Measurements from ENCODE around the gene NPAS1.

NPAS1 gene

DNA sequence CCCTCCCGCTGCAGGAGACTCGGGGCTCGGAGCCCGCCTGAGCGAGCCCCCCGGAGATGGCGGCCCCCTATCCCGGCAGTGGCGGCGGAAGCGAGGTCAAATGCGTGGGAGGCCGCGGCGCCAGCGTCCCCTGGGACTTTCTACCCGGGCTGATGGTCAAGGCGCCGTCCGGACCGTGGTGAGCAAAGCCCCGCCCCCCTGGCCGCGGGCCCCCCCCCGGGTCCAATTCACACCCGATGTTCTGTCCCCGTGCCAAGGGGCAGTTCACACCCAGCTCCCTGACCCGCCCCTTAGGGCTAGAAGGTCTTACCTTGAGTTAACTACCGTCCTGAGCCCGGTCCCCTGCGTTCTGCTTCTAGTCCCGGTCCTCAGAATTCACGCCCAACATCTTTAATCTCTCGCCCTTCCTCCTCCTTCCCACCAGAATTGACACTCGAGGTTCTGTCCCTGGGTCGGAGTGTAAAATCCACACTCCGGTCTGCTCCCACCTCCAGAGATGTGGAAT, 1.4 kb downstream of the NPAS1 start:
- no peak for DNase-seq (ENCODE audit: low read depth)

- DNase-seq (ENCODE audit: low read depth) = peak; percentile 23
Observed at GRCh38 chr19:47021536-47022139, 2.0 kb downstream of the NPAS1 start.

GRCh38 chr19:47022140-47022536, 2.5 kb downstream of the NPAS1 start:
- DNase-seq (ENCODE audit: low read depth) = no peak

DNA sequence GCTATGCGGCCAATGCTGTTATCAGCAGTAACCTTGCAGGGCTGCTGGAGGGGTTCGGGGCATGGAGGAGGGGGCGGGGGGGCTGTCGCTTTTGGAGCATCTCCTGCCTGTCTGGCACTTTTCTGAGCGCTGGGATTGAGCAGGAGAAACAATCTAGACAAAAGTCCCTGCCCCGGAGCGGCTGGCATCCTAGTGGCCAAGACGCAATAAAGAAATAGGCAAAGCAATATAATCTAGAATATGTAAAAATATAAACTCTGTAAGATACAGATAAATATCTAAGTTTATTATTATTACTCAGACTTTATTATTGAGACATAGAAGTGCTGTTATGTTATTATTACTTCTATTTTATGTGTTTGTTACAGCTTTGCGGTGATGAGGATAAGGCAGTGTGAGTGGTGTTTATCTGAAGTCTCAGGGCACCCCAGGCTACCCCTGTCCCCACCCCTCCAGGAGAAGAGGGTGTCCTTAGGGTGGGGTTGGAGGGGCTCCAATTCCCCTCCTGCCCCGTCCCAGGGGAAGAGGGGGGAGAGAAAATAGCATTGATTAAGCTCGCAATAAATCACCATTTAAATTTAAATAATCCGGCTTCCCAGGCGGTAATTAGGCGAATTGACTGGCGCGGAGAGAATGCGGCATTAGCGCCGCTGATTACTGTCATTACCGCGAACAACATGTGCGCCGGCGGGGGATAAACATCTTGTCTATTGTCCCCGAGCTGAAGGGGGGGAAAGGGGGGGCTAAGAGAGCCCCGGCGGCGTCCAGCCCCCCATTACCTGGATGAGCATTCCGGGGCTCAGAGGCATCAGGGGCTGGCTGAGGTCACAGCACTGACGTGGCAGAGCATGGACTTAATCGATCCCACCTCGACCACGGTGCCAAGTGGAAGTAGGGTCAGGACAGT, 3.2 kb downstream of the NPAS1 start:
- DNase-seq (ENCODE audit: low read depth) = no peak

GRCh38 chr19:47023448-47023794, 3.8 kb downstream of the NPAS1 start:
- DNase-seq (ENCODE audit: low read depth) = no peak

DNA sequence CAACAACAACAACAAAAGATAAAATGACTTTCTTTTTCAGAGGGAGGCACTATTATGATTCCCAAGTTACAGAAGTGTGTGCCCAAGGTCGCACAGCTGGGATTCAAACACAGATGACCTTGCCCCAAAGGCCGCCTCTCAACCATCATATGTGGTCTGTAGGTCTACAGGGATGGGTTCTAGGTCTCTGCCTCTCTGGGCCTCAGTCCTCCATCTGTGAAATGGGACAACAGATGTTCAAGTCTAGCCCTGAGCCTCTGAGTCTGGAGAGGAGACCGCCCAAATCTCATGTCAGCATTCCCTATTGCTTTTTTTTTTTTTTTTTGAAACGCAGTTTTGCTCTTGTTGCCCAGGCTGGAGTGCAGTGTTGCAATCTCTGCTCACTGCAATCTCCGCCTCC, 4.9 kb downstream of the NPAS1 start:
- no peak for DNase-seq (ENCODE audit: low read depth)

- DNase-seq (ENCODE audit: low read depth) = no peak
Observed at GRCh38 chr19:47026156-47026555, 6.5 kb downstream of the NPAS1 start.

- no peak for DNase-seq (ENCODE audit: low read depth)
Observed at GRCh38 chr19:47026889-47027288, 7.3 kb downstream of the NPAS1 start.

DNA sequence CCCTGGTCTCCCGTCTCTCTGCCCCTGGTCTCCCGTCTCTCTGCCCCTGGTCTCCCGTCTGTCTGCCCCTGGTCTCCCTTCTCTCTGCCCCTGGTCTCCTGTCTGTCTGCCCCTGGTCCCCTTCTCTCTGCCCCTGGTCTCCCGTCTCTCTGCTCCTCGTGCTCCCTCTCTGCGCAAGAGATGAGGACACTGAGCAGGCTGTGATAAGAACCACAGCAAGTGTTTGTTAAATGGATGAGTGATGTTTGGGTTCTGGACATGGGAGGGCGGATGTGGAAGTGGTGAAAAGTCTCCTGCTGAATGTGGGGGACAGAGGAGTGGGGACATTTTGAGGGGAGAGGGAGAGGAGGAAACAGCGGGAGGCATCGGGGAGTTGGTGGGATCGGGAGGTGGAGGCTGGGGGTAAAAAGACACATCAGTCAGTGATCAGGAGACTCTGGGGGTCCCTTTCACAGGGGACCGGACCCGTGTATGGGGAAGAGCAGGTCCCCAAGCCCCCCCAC, 8.0 kb downstream of the NPAS1 start:
- no peak for DNase-seq (ENCODE audit: low read depth)

DNA sequence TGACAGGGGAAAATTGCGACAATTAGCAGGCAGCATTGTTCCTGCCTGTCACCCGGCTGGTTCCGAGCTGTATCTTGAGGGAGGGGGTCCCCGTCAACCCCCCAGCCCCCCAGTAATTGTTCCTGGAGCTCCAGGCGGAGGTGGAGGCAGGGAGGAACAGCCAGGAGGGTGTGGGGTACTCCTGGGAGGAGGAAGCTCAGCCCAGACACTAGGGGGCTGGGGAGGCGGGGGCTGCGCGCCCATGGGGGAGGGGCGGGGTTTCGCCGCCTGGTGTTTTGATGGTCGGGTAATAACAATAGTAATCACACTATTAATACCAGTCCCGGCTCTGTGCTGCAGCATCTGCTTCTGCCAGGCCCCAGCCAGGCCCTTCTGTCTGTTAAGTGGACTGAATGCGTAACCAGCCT, 8.6 kb downstream of the NPAS1 start:
- no peak for DNase-seq (ENCODE audit: low read depth)

DNA sequence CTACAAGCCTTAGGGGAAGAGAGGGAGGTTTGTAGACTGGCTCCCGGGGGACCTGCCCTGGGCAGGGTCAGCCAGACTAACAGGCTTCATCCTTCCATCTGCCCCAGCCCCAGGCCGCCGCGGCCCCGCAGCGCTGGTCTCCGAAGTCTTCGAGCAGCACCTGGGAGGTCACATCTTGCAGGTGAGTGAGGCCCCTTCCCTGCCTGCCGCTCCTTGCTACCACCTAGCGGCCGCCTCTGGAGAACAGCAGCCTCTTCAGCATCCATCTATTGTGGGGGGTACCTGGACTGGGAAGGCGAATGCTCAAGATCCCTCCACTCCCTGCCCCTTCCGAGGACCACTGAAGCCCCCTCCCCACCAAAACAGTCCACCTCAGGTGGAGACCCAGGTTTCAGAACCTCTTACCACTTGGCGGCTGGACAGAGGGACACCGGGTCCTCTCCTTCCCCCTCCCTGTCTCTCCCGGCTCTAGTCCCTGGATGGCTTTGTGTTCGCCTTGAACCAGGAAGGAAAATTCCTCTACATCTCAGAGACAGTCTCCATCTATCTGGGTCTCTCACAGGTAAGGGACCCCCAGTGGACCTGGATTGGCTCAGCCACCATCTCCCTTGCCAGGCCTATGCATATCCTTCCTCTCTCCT, 12.7 kb downstream of the NPAS1 start:
- no peak for DNase-seq (ENCODE audit: low read depth)

DNA sequence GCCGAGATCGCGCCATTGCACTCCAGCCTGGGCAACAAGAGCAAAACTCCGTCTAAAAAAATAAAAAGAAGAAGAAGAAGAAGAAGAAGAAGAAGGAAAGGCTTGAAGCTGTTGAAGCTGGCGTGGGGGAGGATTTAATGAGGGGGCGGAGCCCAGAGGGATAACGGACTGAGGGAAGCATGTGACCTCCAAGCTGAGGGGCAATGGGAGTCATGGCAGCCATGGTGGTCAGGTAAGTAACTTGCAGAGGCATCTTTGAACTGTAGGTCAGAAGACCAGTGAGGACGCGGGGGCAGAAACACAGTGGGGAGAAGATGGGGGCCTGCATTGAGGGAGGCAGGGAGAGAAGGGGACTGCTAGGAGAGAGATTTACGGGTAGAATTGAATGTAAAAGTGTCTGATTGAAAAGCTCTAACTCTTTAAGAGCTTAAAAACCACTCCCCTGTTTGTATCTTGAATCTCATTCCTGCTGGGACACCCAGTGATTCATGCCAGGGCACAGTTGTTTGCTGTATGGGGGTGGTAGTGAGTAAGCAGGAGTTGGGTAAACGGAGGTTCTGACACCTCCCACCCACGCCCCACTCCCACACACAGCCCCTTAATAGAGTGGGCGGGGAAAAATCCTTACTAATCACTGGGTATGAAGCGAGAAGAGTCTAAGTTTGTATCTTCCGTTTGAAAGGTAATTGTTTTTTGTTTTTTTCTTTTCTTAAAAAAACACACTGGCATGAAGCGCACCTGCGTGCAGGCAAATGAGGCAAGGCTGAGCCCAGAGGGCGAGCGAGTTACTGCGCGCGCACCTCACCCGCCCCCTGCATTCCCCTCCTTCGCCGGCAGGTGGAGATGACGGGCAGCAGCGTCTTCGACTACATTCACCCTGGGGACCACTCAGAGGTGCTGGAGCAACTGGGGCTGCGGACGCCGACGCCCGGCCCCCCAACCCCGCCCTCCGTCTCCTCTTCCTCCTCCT, 15.8 kb downstream of the NPAS1 start:
- DNase-seq (ENCODE audit: low read depth) = peak; percentile 87

- peak; percentile 24 for DNase-seq (ENCODE audit: low read depth)
Observed at GRCh38 chr19:47036097-47036651, 16.5 kb downstream of the NPAS1 start.

DNA sequence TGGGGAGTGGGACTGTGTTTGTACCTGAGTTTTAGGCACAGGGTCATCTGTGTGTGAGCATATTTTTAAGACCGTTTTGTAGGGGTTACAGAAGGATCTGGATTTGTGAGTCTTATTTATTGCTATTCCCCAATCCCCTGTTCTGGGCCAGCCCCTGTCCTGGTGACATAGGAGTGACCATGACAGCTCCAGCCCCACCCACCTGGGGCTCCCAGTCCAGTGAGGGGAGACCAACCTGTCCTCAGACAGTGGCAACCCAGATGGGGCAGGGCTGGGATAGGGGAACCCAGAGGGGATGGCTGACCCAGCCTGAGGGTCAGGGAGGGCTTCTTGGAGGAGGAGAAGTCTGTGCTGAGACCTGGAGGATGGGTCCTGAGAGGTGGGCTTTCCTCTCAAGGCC, 18.1 kb downstream of the NPAS1 start:
- DNase-seq (ENCODE audit: low read depth) = no peak

DNA sequence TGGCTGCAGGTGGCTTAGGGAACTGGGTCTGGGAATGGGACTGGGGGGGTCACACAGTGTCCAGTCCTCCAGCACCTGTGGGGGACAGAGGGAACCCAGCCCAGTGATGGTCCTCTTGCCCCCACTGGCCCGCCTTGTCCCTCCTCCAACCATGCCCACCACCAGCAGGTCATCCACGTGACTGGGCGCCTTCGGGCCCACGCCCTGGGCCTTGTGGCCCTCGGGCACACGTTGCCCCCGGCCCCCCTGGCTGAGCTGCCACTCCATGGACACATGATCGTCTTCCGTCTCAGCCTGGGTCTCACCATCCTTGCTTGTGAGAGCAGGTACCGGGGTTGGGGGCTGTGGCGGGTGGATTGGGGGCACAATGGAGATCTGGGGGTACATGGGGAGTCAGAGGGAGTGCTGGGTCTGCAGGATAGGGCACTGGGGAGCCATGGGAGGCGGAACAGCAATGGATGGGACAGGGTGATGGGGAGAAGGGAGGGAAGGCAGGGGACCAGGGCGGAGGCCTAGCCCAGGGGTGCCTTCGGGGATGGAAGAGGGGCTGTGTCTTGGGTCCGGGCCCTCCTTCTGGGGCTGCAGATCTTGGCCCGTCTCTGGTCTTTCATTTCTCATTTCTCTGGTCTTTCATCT, 19.7 kb downstream of the NPAS1 start:
- DNase-seq (ENCODE audit: low read depth) = no peak

- no peak for DNase-seq (ENCODE audit: low read depth)
Observed at GRCh38 chr19:47040869-47041268, 21.2 kb downstream of the NPAS1 start.

GRCh38 chr19:47044946-47045866, 25.6 kb downstream of the NPAS1 start:
- DNase-seq (ENCODE audit: low read depth) = no peak

GRCh38 chr19:47045867-47046470, 26.3 kb downstream of the NPAS1 start:
- no peak for DNase-seq (ENCODE audit: low read depth)

DNA sequence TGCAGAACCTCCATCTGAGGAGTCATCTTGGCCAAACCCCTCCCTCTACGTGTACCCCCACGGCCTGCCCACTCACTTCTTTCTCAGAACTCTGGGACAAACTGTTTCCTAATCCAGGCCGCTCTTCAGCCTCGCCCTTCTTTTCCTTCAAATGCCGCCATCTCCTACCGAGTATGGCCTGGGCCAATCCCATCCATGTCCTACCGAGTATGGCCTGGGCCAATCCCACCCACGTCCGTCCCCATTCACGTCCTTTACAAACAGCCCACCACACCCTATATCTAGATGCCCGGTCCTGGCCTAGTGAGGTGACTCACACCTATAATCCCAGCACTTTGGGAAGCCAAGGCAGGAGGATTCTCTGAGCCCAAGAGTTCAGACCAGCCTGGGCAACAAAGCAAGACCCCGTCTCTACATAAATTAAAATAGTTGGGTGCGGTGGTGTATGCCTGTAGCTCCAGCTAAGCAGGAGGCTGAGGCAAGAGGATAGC, 27.7 kb downstream of the NPAS1 start:
- DNase-seq (ENCODE audit: low read depth) = no peak

All from amniotic epithelial cell (primary cell).